GM12878 (cell line): ENCODE measurements around the gene SLC35C1. TPM values are rescaled to one million over a fixed set of nuclear protein-coding genes. Genes with fewer than 3 reads are reported as not detected.

ENCODE experiments used
- ATAC-seq: fragments of 200-7000 bp; cut with Tn5 transposase; 3 replicates; pipeline ENCODE4 v1.9.1; 2020; ENCODE audit warnings: mild to moderate bottlenecking, moderate library complexity
- BruUV-seq: library from RNA; stranded (reverse); fragments of 400-500 nt; replicated peaks from 2 replicates; lab custom pipeline; 2021; lab: Mats Ljungman, UMichigan
- CTCF ChIA-PET: fragments of 300-600 bp; sonication (Branson Sonifier 250); formaldehyde crosslinking; extraction: SDS; loops from one replicate; lab custom pipeline; 2021; ENCODE audit warnings: inconsistent platforms; lab: Yijun Ruan, JAX
- POLR2A ChIA-PET: fragments of 350-600 bp; formaldehyde crosslinking; extraction: SDS; loops from one replicate; lab custom pipeline; 2021; ENCODE audit warnings: inconsistent platforms; lab: Charles Lee
- RAD21 ChIA-PET: fragments of 300-600 bp; sonication (Branson Sonifier 250); formaldehyde crosslinking; loops from one replicate; lab custom pipeline; 2023; ENCODE audit warnings: antibody characterized with exemption; ENCODE audit not compliant: unreplicated experiment; lab: Charles Lee
- SMC1A ChIA-PET: fragments of 300-600 bp; sonication (Branson Sonifier 250); formaldehyde crosslinking; loops from one replicate; lab custom pipeline; 2023; ENCODE audit not compliant: unreplicated experiment, uncharacterized antibody; lab: Charles Lee
- DNase-seq: peaks from one replicate; pipeline ENCODE4 v3.0.0-alpha.2; 2011; ENCODE audit warnings: low read depth, low spot score
- FAIRE-seq: peaks from 3 replicates; lab custom pipeline; 2011; peaks lifted over from hg19 to GRCh38; lab: Jason Lieb, UNC
- H2AFZ ChIP-seq: 2 replicates; pipeline ENCODE4 v1.6.0; 2011; ENCODE audit warnings: low read depth, low read length, control low read depth; ENCODE audit not compliant: control insufficient read depth
- H3K27ac ChIP-seq: 2 replicates; pipeline ENCODE4 v1.5.1; 2011; ENCODE audit warnings: control low read depth; ENCODE audit not compliant: control insufficient read depth, insufficient read depth
- H3K27me3 ChIP-seq, 2 experiments: replicated peaks in 1 of 2; 2 replicates each; pipeline versions ENCODE4 v1.6.0 to v1.6.1; 2011; ENCODE audit warnings: low read length in 1 of 2; ENCODE audit not compliant: control insufficient read depth in 2 of 2, insufficient read depth in 2 of 2
- H3K36me3 ChIP-seq, 2 experiments: 2 replicates each; pipeline ENCODE4 v1.5.1; 2011; ENCODE audit warnings: low read length in 1 of 2; ENCODE audit not compliant: control insufficient read depth in 2 of 2, insufficient read depth in 2 of 2
- H3K4me1 ChIP-seq: 2 replicates; pipeline ENCODE4 v1.6.1; 2011; ENCODE audit warnings: mild to moderate bottlenecking, low read length, moderate library complexity, mixed read lengths; ENCODE audit not compliant: control insufficient read depth, insufficient read depth
- H3K4me2 ChIP-seq: 2 replicates; pipeline ENCODE4 v1.6.0; 2011; ENCODE audit warnings: control low read depth; ENCODE audit not compliant: control insufficient read depth, insufficient read depth
- H3K4me3 ChIP-seq: fragments of 200-600 bp; sonication (generic); 2 replicates; pipeline ENCODE4 v1.5.1; 2016
- H3K79me2 ChIP-seq: 2 replicates; pipeline ENCODE4 v1.6.0; 2011; ENCODE audit warnings: low read length; ENCODE audit not compliant: control insufficient read depth, insufficient read depth
- H3K9ac ChIP-seq: 2 replicates; pipeline ENCODE4 v1.8.0; 2011; ENCODE audit warnings: low read length, control low read depth, mixed read lengths; ENCODE audit not compliant: control insufficient read depth, insufficient read depth
- H3K9me3 ChIP-seq: replicated peaks from 3 replicates; pipeline ENCODE4 v1.5.1; 2011; ENCODE audit warnings: mild to moderate bottlenecking, low read length; ENCODE audit not compliant: control insufficient read depth, insufficient read depth
- H4K20me1 ChIP-seq: 2 replicates; pipeline ENCODE4 v1.6.0; 2011; ENCODE audit not compliant: control insufficient read depth, insufficient read depth
- CUX1 ChIP-seq: IDR thresholded peaks from 2 replicates; pipeline ENCODE4 v1.6.1; 2012; ENCODE audit warnings: improper control_type of control experiment, low read depth, low read length; ENCODE audit not compliant: insufficient replicate concordance
- ELK1 ChIP-seq: IDR thresholded peaks from 2 replicates; pipeline ENCODE4 v1.6.1; 2012; ENCODE audit warnings: low read depth, low read length, improper control_type of control experiment
- ESRRA ChIP-seq: IDR thresholded peaks from 2 replicates; pipeline ENCODE4 v1.6.1; 2012; ENCODE audit warnings: mild to moderate bottlenecking, low read length, improper control_type of control experiment
- HDAC6 ChIP-seq: fragments of 200-600 bp; sonication (generic); IDR thresholded peaks from one replicate; pipeline ENCODE4 v1.8.0; 2017; ENCODE audit warnings: antibody characterized with exemption; ENCODE audit not compliant: unreplicated experiment
- HDGF ChIP-seq: fragments of 450-650 bp; IDR thresholded peaks from 2 replicates; pipeline ENCODE4 v1.6.1; 2016; ENCODE audit warnings: antibody characterized with exemption
- LARP7 ChIP-seq: fragments of 450-650 bp; IDR thresholded peaks from 2 replicates; pipeline ENCODE4 v1.6.1; 2017; ENCODE audit warnings: mild to moderate bottlenecking
- PRDM15 ChIP-seq: fragments of 450-650 bp; formaldehyde crosslinking; IDR thresholded peaks from 2 replicates; pipeline ENCODE4 v1.4.0; 2020; ENCODE audit warnings: mild to moderate bottlenecking, moderate library complexity
- ZNF207 ChIP-seq: fragments of 450-650 bp; IDR thresholded peaks from 2 replicates; pipeline ENCODE4 v1.6.1; 2014; ENCODE audit warnings: antibody characterized with exemption, mild to moderate bottlenecking, borderline replicate concordance
- ZNF24 ChIP-seq: fragments of 450-650 bp; IDR thresholded peaks from 2 replicates; pipeline ENCODE4 v1.6.1; 2017; ENCODE audit warnings: antibody characterized with exemption, mild to moderate bottlenecking
- WGBS: methylation state at CpG from one replicate; pipeline ENCODE4 v1.1.6; 2016; ENCODE audit warnings: low lambda C conversion rate; ENCODE audit not compliant: insufficient replicate concordance, insufficient coverage; ENCODE audit errors: missing lambda C conversion rate; 5-methylcytosine and 5-hydroxymethylcytosine counted together
- in situ Hi-C: fragments of 300-500 bp; cut with MboI; formaldehyde crosslinking; loops from 9 replicates; pipeline ENCODE4 v1.14.3; 2018; ENCODE audit warnings: mixed read lengths
- intact Hi-C: fragments of 100-400 bp; cut with micrococcal nuclease; formaldehyde crosslinking; loops from one replicate; pipeline ENCODE4 v1.14.2; 2022; ENCODE audit not compliant: unreplicated experiment
- polyA plus RNA-seq, 11 experiments: library from polyadenylated mRNA; depleted of rRNA in 4 of 11; unstranded in 6 of 11; stranded (reverse) in 5 of 11; fragments of >200 nt; fragmentation: Nextera tagmentation in 4 of 11; fragmentation: Illumina TruSeq in 1 of 11; extraction: Ambion mirVana in 4 of 11; extraction: Trizol in 1 of 11; gene quantifications; 1 replicate in 1 of 11; 2 replicates in 10 of 11; pipeline versions ENCODE4 v1.2.1 to v1.2.3, GENCODE V29; 2011 to 2016; ENCODE audit warnings: inconsistent platforms in 2 of 11, missing spikeins in 2 of 11, low read depth in 1 of 11
- total RNA-seq, 4 experiments: library from RNA; depleted of rRNA in 3 of 4; stranded (reverse); fragments of >200 nt in 3 of 4; fragmentation: Illumina TruSeq in 1 of 4; extraction: Trizol in 1 of 4; gene quantifications; 2 replicates each; pipeline versions ENCODE4 v1.2.1 to v1.2.3, GENCODE V29; 2013 to 2021

The SLC35C1 gene
- total and polyA plus RNA-seq, 10 of the 15 experiments (the other 5 are each of a cell fraction or from before 2014, with no cell fraction given): 0.55 to 9.7 (median 4.3) TPM

DNA sequence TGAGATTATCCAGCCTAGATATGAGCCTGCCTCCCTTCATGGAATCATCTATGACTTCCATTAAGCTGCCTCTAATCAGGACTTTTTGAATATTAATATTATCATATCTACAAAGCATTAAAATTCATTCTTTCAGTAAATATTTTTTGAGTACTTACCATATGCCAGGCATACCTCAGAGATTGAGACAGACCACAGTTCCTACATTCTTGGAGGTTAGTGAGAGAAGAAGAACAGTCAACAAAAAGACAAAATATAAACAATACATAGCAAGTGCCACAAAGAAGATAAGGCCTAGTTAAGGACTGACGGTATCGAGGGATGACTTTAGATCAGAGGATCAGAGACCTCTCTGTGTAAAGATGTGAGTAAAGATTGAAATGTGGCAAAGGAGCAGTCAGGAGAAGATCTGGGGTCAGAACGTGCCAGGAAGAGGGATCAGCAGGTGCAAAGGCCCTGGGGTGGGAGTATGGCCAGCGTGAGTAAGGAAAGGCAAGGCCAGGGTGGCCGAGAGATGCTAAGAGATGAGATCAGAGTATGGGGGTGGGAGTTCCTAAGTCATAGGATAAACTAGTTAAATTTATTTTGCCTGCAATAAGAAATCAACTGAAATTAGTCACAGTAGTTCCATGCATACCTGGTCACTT lies 15.4 kb downstream of the SLC35C1 start:
- ChIA-PET POLR2A (no interaction called here), CTCF (interaction anchor here (1.3 to 3.6 kb wide), 3 partner anchors 11 to 27 kb away, joined by 3 to 15 read pairs (median 4); partner anchors contain the start of gene CRY2), SMC1A (interaction anchor here (1.0 to 3.9 kb wide), 3 partner anchors 13 to 26 kb away, joined by 3 to 17 read pairs (median 4); partner anchors contain the start of gene CRY2), RAD21 (interaction anchor here (0.7 kb wide), 1 partner anchor 537 kb away, joined by 3 read pairs; no protein-coding TSS in a partner anchor)
- TF ChIP-seq HDGF (no peak), ELK1 (no peak), CUX1 (no peak), PRDM15 (no peak), ESRRA (no peak), HDAC6 (no peak), ZNF207 (no peak), ZNF24 (no peak), LARP7 (no peak)
- Histone ChIP-seq H3K27me3 (no peaks in the 10 kb centered on the region), H3K9ac (no peak overlapping the region), H3K4me1 (peaks cover 24% of the 10 kb centered on the region), H3K4me2 (no peak overlapping the region), H3K36me3 (no peaks in the 10 kb centered on the region), H3K79me2 (no peaks in the 10 kb centered on the region), H3K27ac (no peak overlapping the region), H2AFZ (no peak overlapping the region), H4K20me1 (no peaks in the 10 kb centered on the region), H3K9me3 (no peaks in the 10 kb centered on the region), H3K4me3 (no peak overlapping the region)
- BruUV-seq: no TSS peak
- ATAC-seq (no peak), DNase-seq (no peak), FAIRE-seq (no peak)
- intact Hi-C loops: no loop called here
- WGBS: 85% methylated on average over 5 of the region's 5 CpGs
- in situ Hi-C loops: no loop called here
